CD4-positive, alpha-beta T cell treated with Interleukin-12 subunit alpha and Interleukin-12 subunit beta, for 1 hour (primary cell): Measurements from ENCODE around the gene SNORC.

Source experiments
- DNase-seq: peaks from one replicate; pipeline ENCODE4 v3.0.0-alpha.2; 2020

SNORC gene

DNA sequence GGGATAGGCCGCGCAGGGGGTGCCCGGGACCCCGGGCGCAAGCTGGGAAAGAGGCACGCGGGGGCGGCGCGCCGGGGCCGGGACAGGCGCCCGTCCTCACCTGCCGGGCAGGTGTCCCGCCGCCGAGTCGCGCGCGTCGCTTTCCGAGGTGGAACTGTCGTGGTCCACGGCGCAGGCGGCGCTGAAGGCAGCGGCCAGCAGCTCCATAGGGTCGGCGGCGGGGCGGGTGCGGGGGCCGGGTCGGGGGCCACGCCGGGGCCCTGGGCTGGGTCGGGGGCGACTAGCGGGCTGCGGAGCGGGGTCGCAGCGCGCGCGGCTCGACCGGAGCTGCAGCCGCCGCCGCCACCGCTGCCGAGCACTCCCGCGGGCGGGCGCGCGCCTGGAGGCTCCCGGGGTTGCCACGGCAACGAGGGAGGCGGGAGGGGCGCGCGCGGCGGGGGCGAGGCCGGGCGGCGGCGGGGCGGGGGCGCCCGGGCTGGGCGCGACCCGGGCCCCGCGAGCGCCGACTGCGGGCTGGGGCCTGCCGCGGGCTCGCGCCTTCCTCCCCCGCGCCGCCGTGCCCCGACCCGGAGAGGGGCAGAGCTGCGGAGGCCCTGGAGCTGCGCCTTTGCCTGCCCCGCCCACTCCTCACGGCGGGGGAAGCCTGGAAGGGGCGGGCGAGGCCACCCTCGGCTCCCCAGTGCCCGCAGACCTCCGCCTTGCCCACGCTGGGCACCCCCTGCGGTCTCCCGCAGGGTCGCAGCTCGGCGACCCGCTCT, 57.9 kb downstream of the SNORC start:
- no peak for DNase-seq
